ENCODE data around the gene CAD. TPM values are rescaled to one million over a fixed set of nuclear protein-coding genes. Genes with fewer than 3 reads are reported as not detected.
"Not testable (repeated sequence)": the region's sequence is repeated elsewhere in the genome, so short reads cannot be mapped to it uniquely, and the experiment has no call there.

Gene CAD
- total RNA-seq, 1 experiment from 2014 or later = 71.4 TPM

DNA sequence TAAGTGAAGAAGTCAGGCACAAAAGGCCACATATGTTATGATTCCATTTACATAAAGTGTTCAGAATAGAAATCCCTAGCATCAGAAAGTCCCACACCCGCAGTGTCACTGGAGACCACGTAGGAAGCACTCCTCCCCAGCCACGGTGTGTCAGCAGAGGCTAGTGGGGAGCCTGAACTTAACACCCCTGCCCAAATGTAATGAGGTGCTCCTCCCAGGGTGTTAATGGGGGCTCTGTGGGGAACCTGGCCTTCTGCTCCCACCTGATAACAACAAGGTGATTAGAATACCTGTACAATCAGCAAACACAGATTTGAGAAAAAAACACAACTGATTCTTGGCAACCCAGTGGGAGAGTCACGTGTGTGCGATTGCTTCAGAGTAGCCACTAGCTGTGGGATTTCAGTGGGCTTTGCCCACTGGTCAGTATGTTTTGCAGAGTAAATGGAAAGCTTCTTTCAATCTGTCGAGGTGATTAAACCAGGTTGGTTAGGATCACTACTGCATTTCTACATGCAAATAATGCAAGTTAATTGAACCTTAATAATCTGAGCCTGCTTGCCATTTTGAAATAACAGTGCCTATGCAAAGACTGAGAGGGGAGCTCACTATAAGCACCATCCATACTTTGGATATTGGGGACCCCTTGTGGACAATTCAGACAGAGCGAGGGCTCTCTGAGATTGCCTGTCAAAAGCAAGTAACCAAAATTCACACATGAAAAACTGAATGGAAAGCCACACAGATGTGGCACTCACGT, 25.9 kb upstream of the CAD start:
- Histone ChIP-seq H3K27ac (ENCODE audit: low read length) (no peak overlapping the region), H3K9me2 (replicated peaks; ENCODE audit: insufficient read depth, low read length) (no peaks in the 10 kb centered on the region), H3K36me3 (ENCODE audit: insufficient read depth, low read length) (no peaks in the 10 kb centered on the region), H2AFZ (ENCODE audit: low read length) (peak overlapping the region; percentile 46), H3K4me2 (ENCODE audit: low read depth, low read length, poor library complexity, severe bottlenecking) (peak overlapping the region; percentile 53), H3K4me1 (ENCODE audit: low read length) (peaks cover 40% of the 10 kb centered on the region), H3K4me3 (ENCODE audit: low read length) (no peak overlapping the region), H3K9me3 (ENCODE audit: low read length) (no peaks in the 10 kb centered on the region), H3K9ac (ENCODE audit: low read length) (peak overlapping the region; percentile 14; the same call in 1 of the 2 replicates), H3K79me2 (ENCODE audit: low read length) (no peaks in the 10 kb centered on the region), H3K27me3 (ENCODE audit: low read length) (no peaks in the 10 kb centered on the region), H4K20me1 (ENCODE audit: insufficient read depth, low read depth, low read length) (no peaks in the 10 kb centered on the region)
- DNase-seq = peak; percentile 94

DNA sequence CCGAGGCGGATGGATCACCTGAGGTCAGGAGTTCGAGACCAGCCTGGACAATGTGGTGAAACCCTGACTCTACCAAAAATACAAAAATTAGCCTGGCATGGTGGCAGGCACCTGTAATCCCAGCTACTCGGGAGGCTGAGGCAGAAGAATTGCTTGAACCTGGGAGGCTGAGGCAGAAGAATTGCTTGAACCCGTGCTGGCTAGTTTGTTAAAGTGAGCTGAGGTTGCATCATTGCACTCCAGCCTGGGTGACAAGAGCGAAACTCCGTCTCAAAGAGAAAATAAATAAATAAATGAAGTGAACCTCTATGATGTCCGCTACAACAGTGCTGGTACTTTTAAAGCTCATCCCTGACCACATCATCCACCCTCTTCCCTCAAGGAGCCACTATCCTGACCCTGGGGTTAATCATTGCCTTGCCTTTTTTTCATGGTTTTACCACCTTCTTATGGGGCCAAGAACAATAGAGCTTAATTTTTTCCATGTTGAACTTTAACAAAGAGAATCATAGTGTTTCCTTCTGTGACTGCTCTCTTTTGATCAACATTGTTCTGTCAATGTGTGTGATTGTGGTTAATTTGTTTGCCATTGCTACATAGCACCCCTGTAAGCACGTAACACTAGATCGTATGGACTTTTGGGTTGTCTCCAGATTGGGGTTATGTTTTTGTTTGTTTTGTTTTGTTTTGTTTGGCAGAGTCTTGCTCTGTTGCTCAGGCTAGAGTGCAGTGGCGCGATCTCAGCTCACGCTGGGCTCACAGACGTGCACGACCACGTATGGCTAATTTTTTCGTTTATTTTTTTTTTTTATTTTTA, 22.4 kb upstream of the CAD start:
- no peaks in the 10 kb centered on the region for H3K27me3 ChIP-seq (ENCODE audit: low read length)
- H3K4me3 ChIP-seq (ENCODE audit: low read length) = no peak overlapping the region
- H4K20me1 ChIP-seq (ENCODE audit: insufficient read depth, low read depth, low read length) = no peaks in the 10 kb centered on the region
- H3K9me2 ChIP-seq (replicated peaks; ENCODE audit: insufficient read depth, low read length) = no peaks in the 10 kb centered on the region
- H3K36me3 ChIP-seq (ENCODE audit: insufficient read depth, low read length) = no peaks in the 10 kb centered on the region
- no peak overlapping the region for H3K9ac ChIP-seq (ENCODE audit: low read length)
- H3K4me1 ChIP-seq (ENCODE audit: low read length) = peaks cover 53% of the 10 kb centered on the region
- H3K79me2 ChIP-seq (ENCODE audit: low read length) = no peaks in the 10 kb centered on the region
- H3K4me2 ChIP-seq (ENCODE audit: low read depth, low read length, poor library complexity, severe bottlenecking) = peak overlapping the region; percentile 55
- no peak for DNase-seq
- H3K9me3 ChIP-seq (ENCODE audit: low read length) = no peaks in the 10 kb centered on the region
- H3K27ac ChIP-seq (ENCODE audit: low read length) = peak overlapping the region; percentile 85
- H2AFZ ChIP-seq (ENCODE audit: low read length) = no peak overlapping the region

DNA sequence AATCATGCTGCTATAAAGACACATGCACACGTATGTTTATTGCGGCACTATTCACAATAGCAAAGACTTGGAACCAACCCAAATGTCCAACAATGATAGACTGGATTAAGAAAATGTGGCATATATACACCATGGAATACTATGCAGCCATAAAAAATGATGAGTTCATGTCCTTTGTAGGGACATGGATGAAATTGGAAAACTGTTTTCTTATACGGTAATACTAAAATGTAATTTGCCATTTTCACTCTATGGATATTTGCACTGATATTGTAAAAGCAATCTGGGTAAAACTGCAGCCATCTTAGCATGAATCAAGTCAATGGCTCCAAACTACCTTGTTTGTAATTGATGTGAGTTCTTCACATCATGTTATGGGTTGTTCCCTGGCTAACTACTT, 21.4 kb upstream of the CAD start:
- H3K4me2 ChIP-seq (ENCODE audit: low read depth, low read length, poor library complexity, severe bottlenecking); H4K20me1 ChIP-seq (ENCODE audit: insufficient read depth, low read depth, low read length); H3K79me2 ChIP-seq (ENCODE audit: low read length); H3K9ac ChIP-seq (ENCODE audit: low read length); H2AFZ ChIP-seq (ENCODE audit: low read length); H3K27me3 ChIP-seq (ENCODE audit: low read length); H3K9me2 ChIP-seq (replicated peaks; ENCODE audit: insufficient read depth, low read length); DNase-seq; H3K36me3 ChIP-seq (ENCODE audit: insufficient read depth, low read length); H3K4me3 ChIP-seq (ENCODE audit: low read length); H3K9me3 ChIP-seq (ENCODE audit: low read length): not testable (repeated sequence)
- Histone ChIP-seq H3K4me1 (ENCODE audit: low read length) (peaks cover 52% of the 10 kb centered on the region), H3K27ac (ENCODE audit: low read length) (peak overlapping the region; percentile 76)

DNA sequence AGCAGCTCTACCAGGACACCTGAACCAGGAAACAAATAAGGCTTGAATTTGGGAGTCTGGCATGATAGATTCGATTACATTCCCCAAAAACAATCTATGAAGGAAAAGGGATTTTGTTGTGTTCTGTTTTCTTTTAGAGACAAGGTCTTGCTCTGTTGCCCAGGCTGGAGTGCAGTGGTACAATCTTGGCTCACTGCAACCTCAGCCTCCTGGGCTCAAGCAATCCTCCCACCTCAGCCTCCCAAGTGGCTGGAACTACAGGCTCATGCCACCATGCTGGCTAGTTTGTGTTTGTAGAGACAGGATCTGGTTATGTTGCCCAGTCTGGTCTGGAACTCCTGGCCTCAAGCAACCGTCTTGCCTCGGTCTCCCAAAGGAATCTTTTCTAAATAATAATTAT, 19.1 kb upstream of the CAD start:
- peaks cover 34% of the 10 kb centered on the region for H3K4me1 ChIP-seq (ENCODE audit: low read length)
- DNase-seq; H3K9me2 ChIP-seq (replicated peaks; ENCODE audit: insufficient read depth, low read length): not testable (repeated sequence)

DNA sequence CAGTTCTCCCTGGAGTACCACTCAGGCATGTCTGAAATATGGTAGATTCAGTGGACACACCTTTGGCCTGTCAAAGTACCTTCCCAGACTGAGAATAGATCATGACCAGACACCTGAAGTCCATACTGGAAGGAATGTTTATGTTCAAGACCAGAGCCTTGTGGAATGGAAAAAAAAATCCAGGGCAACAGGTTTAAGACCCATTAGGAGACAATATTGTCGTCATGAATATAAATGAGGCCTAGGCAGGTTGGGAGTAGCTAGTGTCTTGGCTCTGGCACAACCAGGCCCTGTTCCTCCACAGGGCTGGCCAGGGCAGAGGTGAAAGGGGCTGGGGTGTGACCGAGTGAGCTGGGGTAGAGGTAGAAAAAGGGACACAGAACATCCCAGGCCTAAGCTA, 18.5 kb upstream of the CAD start:
- no peaks in the 10 kb centered on the region for H3K9me3 ChIP-seq (ENCODE audit: low read length)
- no peak overlapping the region for H3K4me2 ChIP-seq (ENCODE audit: low read depth, low read length, poor library complexity, severe bottlenecking)
- H2AFZ ChIP-seq (ENCODE audit: low read length) = no peak overlapping the region
- no peaks in the 10 kb centered on the region for H3K27me3 ChIP-seq (ENCODE audit: low read length)
- no peak overlapping the region for H3K27ac ChIP-seq (ENCODE audit: low read length)
- H3K36me3 ChIP-seq (ENCODE audit: insufficient read depth, low read length) = 0 out of 2 replicates have a peak, but pooled peaks cover 5% of the 10 kb centered on the region
- H3K79me2 ChIP-seq (ENCODE audit: low read length) = no peaks in the 10 kb centered on the region
- peaks cover 29% of the 10 kb centered on the region for H3K4me1 ChIP-seq (ENCODE audit: low read length)
- no peaks in the 10 kb centered on the region for H3K9me2 ChIP-seq (replicated peaks; ENCODE audit: insufficient read depth, low read length)
- DNase-seq = no peak
- H3K4me3 ChIP-seq (ENCODE audit: low read length) = no peak overlapping the region
- no peaks in the 10 kb centered on the region for H4K20me1 ChIP-seq (ENCODE audit: insufficient read depth, low read depth, low read length)
- no peak overlapping the region for H3K9ac ChIP-seq (ENCODE audit: low read length)

More for the DNA sequence above, 19.1 kb upstream of the CAD start:
- H3K4me2 ChIP-seq (ENCODE audit: low read depth, low read length, poor library complexity, severe bottlenecking); H3K9me3 ChIP-seq (ENCODE audit: low read length); H3K27me3 ChIP-seq (ENCODE audit: low read length); H3K4me3 ChIP-seq (ENCODE audit: low read length); H3K9ac ChIP-seq (ENCODE audit: low read length); H3K79me2 ChIP-seq (ENCODE audit: low read length); H3K36me3 ChIP-seq (ENCODE audit: insufficient read depth, low read length); H2AFZ ChIP-seq (ENCODE audit: low read length); H4K20me1 ChIP-seq (ENCODE audit: insufficient read depth, low read depth, low read length): not testable (repeated sequence)
- H3K27ac ChIP-seq (ENCODE audit: low read length) = peak overlapping the region; percentile 76; the same call in 1 of the 2 replicates

DNA sequence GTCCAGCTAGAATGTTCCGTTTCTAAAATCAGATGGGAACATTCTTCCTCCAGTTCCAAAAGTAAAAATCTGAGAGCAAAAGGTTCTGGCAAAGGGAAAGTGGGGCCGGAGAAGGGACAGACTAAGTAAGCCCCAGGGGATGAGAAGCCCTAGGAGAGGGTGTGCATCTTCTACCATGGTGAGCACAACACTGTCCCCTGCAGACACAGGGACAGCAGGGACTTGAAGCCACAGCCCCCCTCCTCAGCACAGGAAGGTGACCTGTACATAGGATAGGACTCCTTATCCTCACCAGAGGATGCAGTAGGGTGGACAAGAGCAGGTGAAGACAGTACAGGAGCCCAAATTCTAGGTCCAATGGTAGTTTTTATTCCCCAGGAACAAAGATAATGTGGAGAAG, 17.9 kb upstream of the CAD start:
- H3K27me3 ChIP-seq (ENCODE audit: low read length) = no peaks in the 10 kb centered on the region
- H3K36me3 ChIP-seq (ENCODE audit: insufficient read depth, low read length) = 0 out of 2 replicates have a peak, but pooled peaks cover 5% of the 10 kb centered on the region
- H3K79me2 ChIP-seq (ENCODE audit: low read length) = no peaks in the 10 kb centered on the region
- H3K4me2 ChIP-seq (ENCODE audit: low read depth, low read length, poor library complexity, severe bottlenecking) = no peak overlapping the region
- DNase-seq = no peak
- H3K9me3 ChIP-seq (ENCODE audit: low read length) = no peaks in the 10 kb centered on the region
- H3K9me2 ChIP-seq (replicated peaks; ENCODE audit: insufficient read depth, low read length) = no peaks in the 10 kb centered on the region
- H3K4me3 ChIP-seq (ENCODE audit: low read length) = no peak overlapping the region
- H3K9ac ChIP-seq (ENCODE audit: low read length) = no peak overlapping the region
- no peak overlapping the region for H2AFZ ChIP-seq (ENCODE audit: low read length)
- H3K27ac ChIP-seq (ENCODE audit: low read length) = no peak overlapping the region
- H4K20me1 ChIP-seq (ENCODE audit: insufficient read depth, low read depth, low read length) = no peaks in the 10 kb centered on the region
- peaks cover 23% of the 10 kb centered on the region for H3K4me1 ChIP-seq (ENCODE audit: low read length)

DNA sequence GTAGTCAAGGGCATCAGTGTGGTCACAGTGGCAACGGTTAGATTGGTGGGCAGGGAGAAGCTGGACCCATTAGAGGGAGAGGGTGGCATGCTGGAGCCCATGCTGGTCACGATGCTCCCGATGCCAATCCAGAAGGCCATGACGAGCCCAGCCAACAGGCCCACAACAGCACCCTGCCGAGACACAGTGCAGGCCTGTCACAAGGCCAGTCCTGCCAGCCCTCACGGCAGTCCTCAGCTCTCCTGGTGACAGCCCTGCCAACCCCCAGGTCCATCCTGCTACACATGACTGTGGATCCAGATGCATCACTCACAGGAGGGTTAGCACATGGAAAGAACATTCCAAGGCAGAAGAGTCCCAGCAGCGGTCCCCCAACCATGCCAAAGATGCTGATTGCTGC, 15.5 kb upstream of the CAD start:
- Histone ChIP-seq H3K79me2 (ENCODE audit: low read length) (no peaks in the 10 kb centered on the region), H3K9ac (ENCODE audit: low read length) (no peak overlapping the region), H3K9me3 (ENCODE audit: low read length) (no peaks in the 10 kb centered on the region), H4K20me1 (ENCODE audit: insufficient read depth, low read depth, low read length) (no peaks in the 10 kb centered on the region), H3K4me2 (ENCODE audit: low read depth, low read length, poor library complexity, severe bottlenecking) (no peak overlapping the region), H2AFZ (ENCODE audit: low read length) (no peak overlapping the region), H3K27me3 (ENCODE audit: low read length) (no peaks in the 10 kb centered on the region), H3K4me1 (ENCODE audit: low read length) (peaks cover 11% of the 10 kb centered on the region), H3K4me3 (ENCODE audit: low read length) (no peak overlapping the region), H3K36me3 (ENCODE audit: insufficient read depth, low read length) (0 out of 2 replicates have a peak, but pooled peaks cover 5% of the 10 kb centered on the region), H3K9me2 (replicated peaks; ENCODE audit: insufficient read depth, low read length) (no peaks in the 10 kb centered on the region), H3K27ac (ENCODE audit: low read length) (no peak overlapping the region)
- DNase-seq = no peak

DNA sequence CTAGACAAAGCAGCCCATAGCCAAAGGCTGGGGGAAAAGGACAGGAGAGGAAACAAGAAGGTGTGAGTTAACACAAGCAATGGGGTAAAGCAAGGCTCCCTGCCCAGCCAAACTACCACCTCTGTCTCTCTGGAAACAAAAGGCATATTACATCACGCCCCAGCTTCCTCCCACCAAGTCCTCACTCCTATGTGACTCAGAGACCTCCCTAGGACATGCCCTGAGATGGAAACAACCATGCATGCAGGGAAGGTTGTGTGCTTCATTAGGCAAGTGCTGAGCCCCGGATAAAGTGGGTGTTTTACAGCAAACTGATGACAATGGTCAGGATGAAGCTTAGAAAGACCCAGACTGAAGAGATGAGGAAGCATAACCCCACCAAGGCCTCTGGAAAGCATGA, 14.3 kb upstream of the CAD start:
- peaks cover 11% of the 10 kb centered on the region; the same call in 1 of the 2 replicates for H3K36me3 ChIP-seq (ENCODE audit: insufficient read depth, low read length)
- no peaks in the 10 kb centered on the region for H3K9me3 ChIP-seq (ENCODE audit: low read length)
- no peaks in the 10 kb centered on the region for H4K20me1 ChIP-seq (ENCODE audit: insufficient read depth, low read depth, low read length)
- H3K4me1 ChIP-seq (ENCODE audit: low read length) = no peaks in the 10 kb centered on the region
- H3K9me2 ChIP-seq (replicated peaks; ENCODE audit: insufficient read depth, low read length) = no peaks in the 10 kb centered on the region
- no peak overlapping the region for H3K27ac ChIP-seq (ENCODE audit: low read length)
- no peaks in the 10 kb centered on the region for H3K79me2 ChIP-seq (ENCODE audit: low read length)
- H3K4me2 ChIP-seq (ENCODE audit: low read depth, low read length, poor library complexity, severe bottlenecking) = no peak overlapping the region
- H2AFZ ChIP-seq (ENCODE audit: low read length) = no peak overlapping the region
- DNase-seq = no peak
- no peak overlapping the region for H3K9ac ChIP-seq (ENCODE audit: low read length)
- no peak overlapping the region for H3K4me3 ChIP-seq (ENCODE audit: low read length)
- no peaks in the 10 kb centered on the region for H3K27me3 ChIP-seq (ENCODE audit: low read length)
